OCI-LY3 (cell line): ENCODE data around the gene B3GALT6.

ENCODE experiments used
- CTCF ChIP-seq: fragments of 200-600, 300-600 bp; sonication (generic); IDR thresholded peaks from 2 replicates; pipeline ENCODE4 v1.5.1; 2014; ENCODE audit warnings: antibody characterized with exemption, low read length, low read depth
- EZH2phosphoT487 ChIP-seq: fragments of 200-600 bp; shearing (Covaris generic); IDR thresholded peaks from 2 replicates; pipeline ENCODE4 v1.6.1; 2018; ENCODE audit warnings: antibody characterized with exemption, mixed run types, low read depth

GRCh38 chr1:1235016-1235744 lies 3.1 kb downstream of the B3GALT6 start:
- no peak for TF ChIP-seq CTCF
- TF ChIP-seq EZH2phosphoT487 = no peak
